HG03139 (cell line): Measurements from ENCODE around the gene DCLK1.

Experiments
- ATAC-seq: cut with Tn5 transposase; IDR thresholded peaks from one replicate; pipeline ENCODE4 v1.9.1; 2021; ENCODE audit not compliant: unreplicated experiment

The DCLK1 gene

DNA sequence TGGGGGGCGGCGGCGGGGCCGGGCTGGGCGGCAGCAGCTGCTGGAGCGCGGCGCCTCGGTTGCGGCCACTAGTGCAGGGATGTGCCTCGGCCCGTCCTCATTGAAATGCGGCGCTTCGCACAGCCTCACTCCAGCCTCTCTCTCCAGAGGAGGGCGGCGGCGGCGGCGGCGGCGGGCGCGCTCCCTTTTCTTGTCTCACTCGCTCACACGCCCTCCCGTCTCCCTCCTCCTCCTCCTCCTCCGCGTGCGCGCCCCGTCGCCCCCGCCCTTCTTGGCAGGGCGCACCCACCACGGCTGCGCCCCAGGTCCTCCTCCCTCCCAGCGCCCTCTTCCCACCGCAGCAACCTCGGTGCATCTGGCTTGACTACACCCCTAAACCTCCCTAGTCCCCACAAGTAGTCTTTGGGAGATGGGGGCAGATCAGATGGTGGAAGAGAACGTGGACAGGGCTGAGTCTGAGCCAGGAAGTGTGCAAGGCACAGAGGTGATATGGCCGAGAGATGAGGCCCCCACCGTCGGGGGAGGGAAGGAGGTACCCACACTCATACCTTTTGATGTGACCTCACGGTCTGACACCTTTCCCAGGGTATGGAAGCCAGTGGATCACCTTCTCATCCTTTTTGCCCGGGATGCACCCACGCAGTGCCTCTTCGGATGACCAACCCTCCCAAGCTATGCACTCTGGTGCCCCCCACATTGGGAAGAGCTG lies at the start of gene DCLK1:
Gene DCLK1, minus strand, starts transcription at position 161 of the 709 bp plus-strand sequence.
- ATAC-seq: no peak

DNA sequence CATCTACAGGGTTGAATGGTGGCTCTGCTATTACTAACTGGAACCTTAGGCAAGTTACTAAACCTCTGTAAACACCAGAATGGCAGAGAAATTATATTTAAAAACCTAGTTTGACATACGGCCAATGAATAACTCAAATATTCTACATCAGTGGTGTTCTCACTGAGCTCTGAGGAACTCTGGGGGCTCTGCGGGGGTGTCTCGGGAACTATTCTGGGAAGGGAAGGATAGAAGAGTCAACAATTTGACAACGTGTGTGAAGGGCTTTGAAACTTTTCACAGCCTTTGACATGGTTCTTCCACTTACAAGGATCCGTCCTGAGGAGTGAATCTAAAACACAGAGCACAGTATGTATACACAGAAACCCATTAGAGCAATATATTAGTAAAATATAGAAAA lies 44.4 kb upstream of the DCLK1 start:
- ATAC-seq: no peak

DNA sequence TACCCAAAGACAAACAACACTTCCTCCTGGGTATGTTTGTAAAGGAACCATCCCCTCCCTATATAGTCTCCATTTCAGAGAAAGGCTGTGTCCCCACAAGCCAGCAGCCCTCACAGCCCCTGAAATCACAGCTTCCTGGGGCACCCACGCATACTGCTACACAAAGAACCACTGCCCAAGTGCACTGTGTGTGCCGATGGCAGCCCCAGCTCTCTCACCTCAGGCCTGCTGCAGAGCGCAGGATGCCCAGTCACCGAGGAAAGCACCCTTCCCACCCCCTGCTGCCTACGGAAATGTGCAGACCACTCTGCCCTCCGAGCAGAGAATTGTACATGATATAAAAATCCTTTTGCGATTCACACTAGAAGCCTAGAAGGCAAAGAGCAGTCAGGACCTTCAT lies 43.7 kb upstream of the DCLK1 start:
- no peak for ATAC-seq

DNA sequence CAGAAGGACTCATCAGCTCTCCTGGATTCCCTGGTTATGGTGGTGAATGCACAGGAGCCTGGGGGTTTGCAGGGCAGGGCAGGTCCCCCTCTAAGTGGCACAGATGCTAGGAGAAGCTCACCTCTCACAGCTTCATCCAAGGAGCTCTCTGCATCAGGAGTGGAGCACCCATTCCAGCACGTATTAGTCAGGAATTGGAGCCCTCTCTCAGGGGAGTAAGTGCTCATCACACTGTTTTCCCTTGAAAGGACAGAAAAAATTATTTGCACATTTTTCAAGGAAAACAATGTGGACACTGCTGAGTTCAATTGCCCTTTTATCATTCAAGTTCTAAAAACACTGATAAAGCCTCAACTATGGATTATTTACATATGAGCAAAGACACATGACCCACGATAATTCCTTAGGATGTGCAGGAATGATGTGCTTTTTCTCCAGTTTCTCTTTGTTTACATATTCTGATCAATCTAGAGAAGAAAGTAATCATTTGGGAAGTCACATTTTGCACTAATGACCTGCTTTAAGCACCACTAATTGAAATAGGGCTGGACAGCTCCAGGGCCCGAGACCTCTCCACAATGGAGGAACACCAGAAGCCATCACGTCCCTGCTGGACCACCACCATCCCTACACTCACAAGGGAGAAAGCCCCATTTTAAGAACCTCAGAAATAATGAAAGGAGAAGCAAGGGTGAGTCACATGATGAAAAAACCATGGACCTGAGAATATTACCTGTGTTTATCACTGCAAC lies 42.6 kb upstream of the DCLK1 start:
- ATAC-seq: no peak

DNA sequence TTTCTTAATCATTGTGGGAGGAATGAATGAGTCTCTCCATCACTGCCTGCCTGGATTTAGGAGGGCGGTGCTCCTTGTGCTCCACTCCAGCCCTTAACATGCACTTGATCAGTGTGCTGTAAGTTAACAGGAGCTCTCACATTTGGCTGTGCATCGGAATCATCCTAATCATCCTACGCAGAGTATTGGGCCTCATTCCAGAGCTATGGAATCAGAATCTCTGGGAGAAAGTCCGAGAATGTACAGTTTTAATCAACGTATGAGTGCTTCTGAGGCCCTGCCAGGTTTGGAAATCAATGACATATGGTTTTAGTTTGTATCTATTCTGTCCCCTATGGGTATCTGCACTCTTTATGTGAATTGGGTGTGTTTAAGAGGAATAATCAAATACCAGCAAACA lies 34.9 kb upstream of the DCLK1 start:
- no peak for ATAC-seq

DNA sequence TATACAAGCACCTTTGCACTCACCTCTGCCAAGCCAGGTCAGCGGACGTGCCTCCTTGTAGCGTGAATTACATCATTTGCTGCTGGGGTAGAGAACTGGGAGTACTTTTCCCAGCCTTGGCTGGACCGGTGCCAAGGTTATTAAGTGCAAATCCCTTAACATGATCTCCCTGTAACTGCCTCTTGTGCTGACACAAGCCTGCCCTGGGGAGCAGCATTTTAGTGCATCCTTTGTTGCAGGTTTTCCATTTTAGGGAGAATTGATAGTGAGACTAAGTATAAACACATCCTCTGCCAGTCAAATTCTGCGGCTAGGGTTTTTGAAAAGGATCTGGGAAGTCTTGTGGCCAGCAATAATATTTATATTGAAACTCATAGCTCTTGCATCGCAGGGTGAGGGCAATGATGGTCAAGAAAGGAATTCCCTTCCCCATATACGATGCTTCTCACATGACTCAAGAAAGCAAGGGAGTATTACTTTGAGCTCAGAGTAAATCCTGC lies 32.7 kb upstream of the DCLK1 start:
- no peak for ATAC-seq

DNA sequence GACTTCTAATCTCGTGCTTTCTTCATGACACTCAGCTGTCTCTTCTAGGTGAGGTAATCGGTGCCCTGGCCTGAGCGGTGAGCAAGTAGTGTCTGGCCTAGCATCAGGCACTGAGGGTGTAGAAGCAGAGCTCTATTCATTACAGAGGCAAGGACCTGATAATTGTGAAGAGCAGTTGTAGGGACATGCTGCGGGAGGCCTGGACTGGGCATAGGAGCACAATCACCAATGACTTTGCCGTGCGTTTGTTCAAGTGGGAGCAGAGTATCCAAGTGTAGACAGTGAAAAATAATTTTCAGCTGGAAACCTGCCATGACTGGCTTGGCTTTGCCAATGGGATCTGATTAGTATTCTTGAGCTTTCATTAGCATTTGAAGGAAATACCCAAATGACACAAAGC lies 32.1 kb upstream of the DCLK1 start:
- no peak for ATAC-seq

DNA sequence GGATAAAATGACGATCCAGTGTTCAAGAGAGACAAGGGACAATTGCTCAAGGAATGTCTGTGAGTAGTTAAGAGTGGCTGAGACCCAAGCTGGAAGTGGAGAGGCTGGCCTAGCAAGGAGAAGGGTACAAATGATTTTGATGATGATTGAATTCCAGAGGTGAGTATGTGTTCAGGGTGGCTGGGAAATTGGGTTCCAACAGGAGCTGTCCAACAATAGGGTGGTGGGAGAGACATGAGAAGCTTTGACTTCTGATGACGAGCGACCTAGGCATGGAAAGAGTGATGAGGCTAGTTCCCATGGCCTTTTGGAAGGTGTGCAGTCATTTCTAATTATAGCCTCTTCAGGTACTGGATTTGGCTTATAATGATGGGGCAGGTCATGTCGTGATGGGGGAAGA lies 29.1 kb upstream of the DCLK1 start:
- ATAC-seq: no peak

DNA sequence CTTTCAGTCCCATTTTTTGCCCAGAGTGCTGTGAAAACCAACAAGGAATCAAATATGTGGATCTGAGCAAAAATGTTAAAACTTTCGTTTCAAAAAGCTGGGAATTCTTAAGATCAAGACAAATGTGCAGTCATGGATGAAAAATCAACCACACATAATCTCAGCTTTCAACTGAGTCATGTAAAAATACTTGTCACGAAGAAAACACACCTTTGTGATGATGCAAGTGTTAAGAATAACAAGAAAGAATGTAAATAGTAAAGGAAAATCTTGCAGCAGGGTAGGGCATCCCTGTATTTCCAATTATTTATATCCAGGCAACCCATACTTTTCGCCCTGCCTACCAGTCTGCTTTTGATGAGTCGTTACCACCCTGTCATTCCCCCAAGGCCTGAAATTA lies 27.4 kb upstream of the DCLK1 start:
- ATAC-seq: no peak

DNA sequence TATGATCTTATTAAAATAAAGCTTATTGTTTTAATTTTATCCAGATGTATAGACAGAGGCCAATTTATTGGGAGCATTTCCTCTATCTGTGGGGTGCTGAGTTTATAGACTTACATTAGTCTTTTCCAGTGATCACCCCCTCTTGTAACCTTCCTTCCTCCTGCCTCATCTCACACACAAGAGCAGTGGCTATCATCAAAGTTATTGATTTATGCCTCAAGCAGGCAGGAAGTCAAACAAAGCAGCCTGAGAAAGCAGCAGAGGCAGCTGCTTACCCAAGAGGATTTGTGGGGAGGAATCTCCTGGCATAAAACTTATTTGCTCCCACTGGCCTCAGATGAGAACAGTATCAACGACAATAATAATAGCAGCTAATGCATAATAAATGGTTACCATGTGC lies 26.3 kb upstream of the DCLK1 start:
- ATAC-seq: no peak

DNA sequence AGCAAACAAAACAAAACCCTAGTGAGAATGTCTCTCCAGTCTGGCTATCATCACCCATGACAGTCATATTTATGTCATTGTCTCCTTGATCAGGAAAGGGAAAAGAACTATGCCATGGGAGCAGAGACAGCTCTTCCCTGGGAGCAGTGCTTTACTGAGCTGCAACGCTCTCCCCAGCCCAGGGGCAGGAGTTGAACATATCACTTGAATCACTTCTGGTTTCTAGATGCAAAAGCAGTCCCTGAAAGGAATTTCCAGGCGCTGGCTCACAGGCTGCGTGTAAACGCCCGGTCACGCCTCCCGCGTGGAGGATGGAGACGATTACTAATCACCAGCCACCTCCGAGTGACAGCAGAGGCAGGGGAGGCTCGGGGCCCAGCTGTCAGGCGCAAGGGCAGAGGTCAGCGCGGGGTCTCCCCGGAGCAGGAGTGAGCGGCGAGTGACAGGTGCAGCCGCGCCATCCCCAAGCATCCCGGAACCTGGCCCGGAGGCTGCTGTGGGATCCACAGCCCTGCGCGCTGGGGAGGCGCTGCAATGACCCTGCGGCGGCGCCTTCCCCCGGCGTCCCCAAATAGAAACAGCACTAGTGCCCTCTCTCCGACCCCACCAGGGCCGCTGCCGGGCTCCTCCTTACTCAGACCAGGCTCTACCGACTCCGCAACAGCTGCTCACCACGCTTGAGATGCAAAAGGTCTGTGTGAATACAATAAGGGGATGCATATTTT lies 23.5 kb upstream of the DCLK1 start:
- ATAC-seq: no peak

DNA sequence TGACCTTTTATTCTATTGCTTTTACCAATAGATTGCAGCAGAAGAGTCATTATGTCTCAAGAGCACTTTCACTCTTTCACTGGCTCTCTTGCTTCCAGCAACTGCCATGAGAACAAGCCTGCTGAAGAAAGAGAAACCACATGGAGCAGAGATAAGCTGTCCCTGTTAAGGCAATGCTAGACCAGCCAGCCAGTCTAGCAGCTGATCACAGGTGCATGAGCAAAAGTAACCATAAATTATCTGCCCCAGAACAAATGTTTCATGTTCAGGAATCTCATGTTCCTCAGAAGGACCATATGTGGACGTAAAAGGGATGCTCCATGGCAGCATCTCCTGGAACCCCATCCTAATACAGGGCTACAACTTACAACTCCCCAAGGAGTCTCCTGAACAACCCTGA lies 20.4 kb upstream of the DCLK1 start:
- ATAC-seq: no peak

DNA sequence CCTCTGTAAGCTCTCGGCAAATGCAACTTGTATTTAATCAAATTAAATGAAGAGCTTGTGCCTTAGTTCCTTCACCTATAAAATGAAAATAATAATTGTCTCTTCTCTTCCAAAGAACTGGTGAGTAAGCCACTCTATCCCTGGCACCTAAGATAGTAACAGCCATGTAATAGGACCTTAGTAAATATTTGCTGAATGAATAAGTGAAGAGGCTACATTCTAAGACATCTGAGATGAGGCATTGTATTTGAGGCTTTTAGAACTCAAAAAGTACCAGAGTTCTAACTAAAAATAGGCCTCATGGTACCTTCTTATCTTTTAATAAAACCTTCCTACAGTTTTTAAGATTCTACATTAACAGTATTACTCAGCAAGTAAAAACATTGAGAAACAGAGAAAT lies 17.3 kb upstream of the DCLK1 start:
- ATAC-seq: no peak

DNA sequence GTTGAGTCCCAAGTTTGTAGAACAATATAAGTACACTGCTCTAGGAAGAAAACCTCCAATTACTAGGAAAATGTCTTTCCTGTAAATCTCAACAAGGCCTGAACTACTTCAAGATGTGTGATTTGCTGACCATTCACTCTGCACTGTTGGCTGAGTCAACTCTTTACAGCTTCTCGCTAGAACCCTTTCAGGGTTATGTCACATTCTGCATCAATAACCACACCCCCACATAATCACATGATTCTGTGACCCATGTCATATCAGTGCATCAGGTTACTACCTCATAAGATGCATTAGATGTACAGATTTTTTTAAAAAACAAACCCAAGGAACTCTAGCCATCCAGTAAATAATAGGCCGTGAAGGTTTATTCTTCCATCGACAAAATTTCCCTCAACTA lies 16.1 kb upstream of the DCLK1 start:
- no peak for ATAC-seq

DNA sequence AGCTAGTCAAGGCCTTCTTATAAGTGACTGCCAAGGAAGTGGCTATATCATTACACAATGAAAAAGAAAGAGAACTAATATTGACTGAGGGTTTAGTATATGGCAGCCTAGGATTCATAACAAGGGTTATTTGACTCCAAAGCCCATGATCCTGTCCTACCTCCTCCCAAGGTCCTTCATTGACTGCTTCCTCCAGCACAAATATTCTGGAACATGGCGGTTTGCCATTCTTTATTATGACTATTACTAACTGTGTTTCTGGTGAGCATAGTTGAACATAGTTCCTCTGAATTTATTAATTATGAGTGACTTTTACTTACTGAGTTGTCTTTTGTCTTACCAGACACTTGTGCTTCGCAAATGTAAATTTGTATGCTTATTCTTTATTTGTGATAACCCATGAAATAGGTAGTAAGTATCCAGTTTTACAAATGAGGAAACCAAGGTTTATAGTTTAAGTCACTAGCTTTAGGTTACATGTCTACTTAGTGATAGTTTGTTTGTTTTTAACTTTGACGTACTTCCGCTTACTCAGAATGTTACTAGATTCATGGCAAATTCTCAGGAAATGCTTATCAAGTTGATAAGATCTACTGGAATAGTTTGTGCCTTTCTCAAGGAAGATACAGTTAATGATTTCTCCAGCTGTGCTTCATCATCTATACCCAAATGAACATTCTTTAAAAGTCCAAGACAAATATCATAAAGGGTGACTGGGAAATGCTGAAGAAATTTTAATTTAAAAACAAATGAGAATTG lies 15.5 kb upstream of the DCLK1 start:
- no peak for ATAC-seq

DNA sequence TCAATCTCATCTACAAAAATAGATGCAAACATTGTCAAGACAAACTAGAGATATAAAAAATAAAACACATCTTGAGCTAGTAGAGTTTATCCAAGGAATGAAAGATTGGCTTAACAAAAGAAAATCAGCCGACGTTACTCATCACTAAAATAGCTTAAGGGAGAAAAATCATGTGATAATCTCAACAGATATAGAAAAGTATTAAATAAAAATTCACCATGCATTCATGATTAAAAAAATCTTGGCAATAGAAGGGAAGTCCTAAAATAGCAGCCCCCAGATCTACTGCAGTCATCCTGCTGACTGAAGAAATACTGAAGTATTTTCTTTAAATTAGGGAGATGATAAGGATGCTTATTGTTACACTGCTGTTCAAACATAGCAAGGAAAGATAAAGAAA lies 12.6 kb upstream of the DCLK1 start:
- ATAC-seq: no peak

DNA sequence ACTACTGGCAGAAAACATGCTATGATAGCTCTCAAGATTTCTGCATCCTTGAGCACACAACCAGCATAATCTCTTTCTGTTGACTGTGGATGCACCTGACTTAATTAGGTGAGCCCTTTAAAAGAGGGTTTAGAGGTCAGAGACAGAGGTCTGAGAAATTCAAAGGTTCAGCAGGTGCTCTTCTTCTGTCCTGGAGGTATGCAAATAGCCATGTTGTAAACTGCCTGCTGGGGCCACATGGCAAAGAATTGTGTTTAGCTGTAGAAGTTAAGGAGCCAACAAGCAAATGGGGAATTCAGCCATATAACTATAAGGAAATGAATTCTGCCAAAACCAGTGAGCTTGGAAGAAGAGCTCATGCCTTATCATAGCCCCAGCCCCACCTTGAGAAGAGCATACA lies 11.6 kb upstream of the DCLK1 start:
- no peak for ATAC-seq

DNA sequence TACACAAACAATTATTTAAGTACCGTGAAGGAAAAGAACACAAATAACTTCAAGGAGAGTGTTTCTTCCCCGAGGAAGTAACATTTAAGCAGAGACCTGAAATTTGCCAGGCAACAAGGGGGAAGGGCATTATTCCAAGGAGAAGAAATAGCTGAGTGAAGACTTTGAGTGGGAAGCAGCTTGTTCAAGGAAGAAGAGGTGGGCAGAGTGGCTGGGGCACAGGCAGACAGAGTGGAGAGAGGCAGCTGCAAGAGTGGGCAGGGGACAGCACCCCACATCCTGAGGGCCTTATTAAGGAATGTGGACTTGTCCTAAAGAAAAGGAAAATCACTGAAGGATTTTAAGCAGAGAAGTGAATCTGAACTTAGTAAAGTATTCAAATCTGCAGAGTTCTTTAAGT lies 4.7 kb upstream of the DCLK1 start:
- no peak for ATAC-seq

DNA sequence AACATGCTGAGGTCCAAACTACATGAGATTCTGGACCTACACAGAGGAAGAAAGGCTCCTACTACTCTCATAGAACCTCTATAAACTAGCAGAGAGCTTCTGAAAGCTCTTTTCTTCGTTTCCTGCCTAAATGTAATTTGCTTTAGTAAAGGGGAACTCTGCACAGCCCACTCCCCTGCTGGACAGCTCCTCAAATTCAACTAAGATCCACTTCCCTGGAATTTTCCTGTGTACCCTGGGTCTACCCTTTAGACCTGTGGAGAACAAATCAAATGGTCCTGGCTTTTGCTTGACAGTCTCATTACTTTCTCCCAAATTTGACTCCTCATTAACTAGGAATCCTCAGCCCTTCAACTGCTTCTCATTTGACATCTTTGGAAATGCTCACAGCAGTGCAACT lies 3.5 kb upstream of the DCLK1 start:
- no peak for ATAC-seq

DNA sequence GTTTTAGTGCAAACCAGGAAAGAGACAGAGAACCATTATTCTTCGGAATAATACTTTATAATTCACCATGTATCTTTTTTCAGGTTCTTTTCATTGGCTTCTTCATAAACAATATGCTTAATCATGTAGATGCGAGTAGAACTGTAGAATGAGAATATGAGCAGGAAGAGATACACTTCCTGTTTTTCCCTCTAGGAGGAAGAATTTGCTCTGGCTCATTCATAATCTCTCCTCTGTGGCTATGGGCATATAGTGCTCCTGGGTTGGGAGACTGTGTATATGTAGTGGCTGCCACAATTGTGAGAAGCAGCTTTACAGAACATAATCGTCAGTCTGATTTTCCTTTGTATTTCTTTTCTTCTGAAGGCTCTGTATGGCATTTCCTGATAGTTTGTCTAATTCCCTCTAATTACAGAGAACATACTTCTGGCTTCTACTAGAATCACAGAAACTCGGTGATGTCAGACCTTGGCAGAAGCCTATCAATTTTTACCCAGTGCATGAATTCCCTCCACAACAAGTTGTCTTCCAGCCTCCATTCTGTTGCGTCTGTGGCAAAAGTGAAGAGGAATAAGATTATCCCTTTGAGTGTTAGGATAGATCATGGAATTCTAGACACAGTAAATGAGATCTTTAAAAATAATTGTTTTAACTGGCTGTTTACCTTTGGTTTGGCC lies 2.9 kb upstream of the DCLK1 start:
- no peak for ATAC-seq

DNA sequence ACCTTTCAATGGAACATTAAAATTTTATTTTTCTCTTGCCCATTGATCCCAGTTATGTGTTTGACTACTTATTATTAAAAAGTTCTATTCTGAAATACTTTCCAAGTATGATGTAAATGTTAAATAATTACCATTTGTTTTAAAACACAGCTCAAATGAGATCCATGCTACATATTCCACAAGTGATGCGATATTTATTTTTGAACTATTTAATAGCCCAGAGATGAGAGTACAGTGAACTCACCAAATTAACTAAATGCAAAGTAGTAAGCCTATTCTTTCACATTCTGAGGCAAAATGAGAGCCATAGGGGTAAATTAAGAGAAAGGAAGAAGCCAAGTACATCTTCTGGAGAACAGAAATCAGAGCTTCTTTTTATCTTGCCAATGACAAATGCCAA lies 1.2 kb upstream of the DCLK1 start:
- no peak for ATAC-seq
